NCI-H2196 treated with DMSO at 0.1 percent for 48 hours (cell line): ENCODE measurements around the gene NRG4.
"Not testable (repeated sequence)": the region's sequence is repeated elsewhere in the genome, so short reads cannot be mapped to it uniquely, and the experiment has no call there.

Experiments used
- DNase-seq: peaks from one replicate; lab custom pipeline; 2025; ENCODE audit not compliant: unreplicated experiment; lab: John Stamatoyannopoulos, UW

Gene NRG4

GRCh38 chr15:76011627-76012551 lies at the start of gene NRG4:
Gene NRG4 (minus strand): TSS chr15:76012424. CDS start chr15:76011230, 1,194 bp downstream.
- DNase-seq = no peak

GRCh38 chr15:76061700-76062099 lies 49.5 kb upstream of the NRG4 start:
- no peak for DNase-seq

GRCh38 chr15:76060118-76060989 lies 48.1 kb upstream of the NRG4 start:
- no peak for DNase-seq

GRCh38 chr15:76059320-76060117 lies 47.3 kb upstream of the NRG4 start, which contains the start of gene TMEM266:
Gene TMEM266 (plus strand): TSS chr15:76059985. CDS start chr15:76134264, 74,279 bp downstream.
- no peak for DNase-seq

- DNase-seq = no peak
Measured at GRCh38 chr15:76058714-76059319, 46.6 kb upstream of the NRG4 start.

- DNase-seq = no peak
Measured at GRCh38 chr15:76057332-76058000, 45.2 kb upstream of the NRG4 start.

- no peak for DNase-seq
Measured at GRCh38 chr15:76056931-76057330, 44.7 kb upstream of the NRG4 start.

- not testable (repeated sequence) for DNase-seq
Measured at GRCh38 chr15:76054201-76054600, 42.0 kb upstream of the NRG4 start.

- no peak for DNase-seq
Measured at GRCh38 chr15:76038512-76038911, 26.3 kb upstream of the NRG4 start.

- no peak for DNase-seq
Measured at GRCh38 chr15:76035593-76035992, 23.4 kb upstream of the NRG4 start.

GRCh38 chr15:76034111-76034510 lies 21.9 kb upstream of the NRG4 start:
- no peak for DNase-seq

- DNase-seq = no peak
Measured at GRCh38 chr15:76033438-76033837, 21.2 kb upstream of the NRG4 start.

- DNase-seq = no peak
Measured at GRCh38 chr15:76032046-76032445, 19.8 kb upstream of the NRG4 start.

GRCh38 chr15:76024021-76024768 lies 12.0 kb upstream of the NRG4 start:
- no peak for DNase-seq

GRCh38 chr15:76013470-76013869 lies 1.2 kb upstream of the NRG4 start:
- DNase-seq = not testable (repeated sequence)

- no peak for DNase-seq
Measured at GRCh38 chr15:76010613-76011012, 1.6 kb downstream of the NRG4 start.

GRCh38 chr15:76006136-76006778 lies 6.0 kb downstream of the NRG4 start:
- DNase-seq = no peak

- no peak for DNase-seq
Measured at GRCh38 chr15:76003364-76003763, 8.9 kb downstream of the NRG4 start.

- DNase-seq = no peak
Measured at GRCh38 chr15:75995611-75996010, 16.6 kb downstream of the NRG4 start.
